GM21825 (cell line): Measurements from ENCODE around the gene PLOD2.
"Not testable (repeated sequence)": the region's sequence is repeated elsewhere in the genome, so short reads cannot be mapped to it uniquely, and the experiment has no call there.

Source experiments
- ATAC-seq: cut with Tn5 transposase; IDR thresholded peaks from one replicate; pipeline ENCODE4 v1.9.1; 2021; ENCODE audit warnings: mild to moderate bottlenecking, moderate library complexity; ENCODE audit not compliant: unreplicated experiment

Gene PLOD2

GRCh38 chr3:146142757-146143156 lies 18.2 kb downstream of the PLOD2 start:
- ATAC-seq: no peak

GRCh38 chr3:146139586-146140110 lies 21.3 kb downstream of the PLOD2 start:
- no peak for ATAC-seq

DNA sequence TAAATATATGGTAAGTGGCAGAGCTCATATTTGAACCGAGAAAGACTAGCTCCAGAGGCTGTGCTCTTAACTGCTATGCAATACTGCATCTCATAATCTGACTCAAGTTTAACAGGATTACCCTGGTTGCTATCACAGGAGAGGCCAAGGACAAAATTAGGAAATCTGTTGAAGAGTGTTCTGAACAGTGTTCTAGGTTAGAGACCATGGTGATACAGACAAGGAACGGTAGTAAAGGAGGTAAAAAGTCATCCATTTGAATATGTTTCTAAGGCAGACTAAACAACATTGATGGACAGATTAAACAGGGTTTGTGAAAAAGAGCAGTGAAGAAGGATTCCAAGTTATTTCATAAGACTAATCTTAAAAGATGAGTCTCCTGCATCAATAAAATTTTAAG lies 22.1 kb downstream of the PLOD2 start:
- ATAC-seq: no peak

- no peak for ATAC-seq
Measured at GRCh38 chr3:146136647-146137046, 24.3 kb downstream of the PLOD2 start.

GRCh38 chr3:146134348-146135117 lies 26.5 kb downstream of the PLOD2 start:
- ATAC-seq: no peak

DNA sequence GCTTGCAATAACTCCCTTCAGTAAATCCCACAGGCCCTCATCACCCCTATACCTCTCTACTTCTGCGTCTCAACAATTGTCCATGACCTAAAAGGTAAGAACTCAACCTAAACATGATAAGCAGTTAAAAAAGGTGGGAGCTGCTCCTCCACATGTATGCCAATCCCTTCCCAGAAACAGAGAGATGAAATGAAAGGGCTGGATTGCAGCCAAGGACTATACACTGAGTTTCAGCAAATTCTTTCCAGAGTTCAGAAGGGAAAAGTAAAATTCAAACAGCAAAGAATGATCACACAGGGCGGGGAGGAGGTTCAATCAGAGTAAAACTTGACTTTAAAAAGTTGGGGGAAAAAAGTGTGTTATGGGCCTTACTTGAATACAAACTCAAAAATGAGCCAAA lies 27.5 kb downstream of the PLOD2 start:
- ATAC-seq: no peak

GRCh38 chr3:146131616-146132410 lies 29.2 kb downstream of the PLOD2 start:
- no peak for ATAC-seq

GRCh38 chr3:146130881-146131371 lies 30.1 kb downstream of the PLOD2 start:
- ATAC-seq: no peak

DNA sequence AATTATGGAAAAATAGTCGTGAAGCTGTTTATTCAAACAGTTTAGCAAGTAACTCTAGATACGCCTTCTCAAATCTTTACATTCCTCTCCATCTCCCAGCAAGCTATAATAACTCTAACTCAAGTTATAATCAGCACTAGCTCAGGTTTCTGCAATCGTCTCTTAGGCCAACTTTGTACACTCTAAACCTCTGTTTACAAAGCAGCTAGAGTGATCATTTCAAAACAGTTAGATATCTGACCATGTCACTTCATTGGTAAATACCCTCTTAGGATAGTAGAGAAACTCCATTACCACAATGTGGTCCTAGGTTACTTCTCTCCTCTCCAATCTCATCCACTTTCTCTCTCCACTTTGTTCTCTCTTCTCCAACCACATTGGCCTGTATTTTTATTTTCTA lies 31.2 kb downstream of the PLOD2 start:
- no peak for ATAC-seq

GRCh38 chr3:146128939-146129338 lies 32.0 kb downstream of the PLOD2 start:
- ATAC-seq: no peak

- ATAC-seq: no peak
Measured at GRCh38 chr3:146128179-146128578, 32.8 kb downstream of the PLOD2 start.

DNA sequence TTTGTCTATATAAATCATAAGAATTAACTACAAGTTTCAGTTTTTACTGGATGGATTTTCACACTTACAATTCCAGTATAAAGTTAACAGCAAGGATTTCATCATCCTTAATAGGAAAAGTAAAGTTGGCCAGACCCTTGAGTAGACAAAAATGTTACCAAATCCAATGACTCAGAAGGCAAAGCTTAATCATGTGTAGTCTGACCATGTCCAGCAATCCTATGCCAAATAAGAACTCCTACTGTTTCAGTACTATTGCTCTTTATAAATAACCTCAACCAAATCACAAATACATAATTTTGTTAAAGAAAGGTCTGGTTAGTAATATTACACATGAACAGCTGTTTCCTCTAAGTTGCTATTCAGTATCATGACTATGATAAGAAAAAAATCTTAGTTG lies 35.0 kb downstream of the PLOD2 start:
- no peak for ATAC-seq

GRCh38 chr3:146124126-146124801 lies 36.7 kb downstream of the PLOD2 start:
- ATAC-seq: no peak

GRCh38 chr3:146117406-146118285 lies 43.3 kb downstream of the PLOD2 start:
- ATAC-seq: no peak

GRCh38 chr3:146115619-146116018 lies 45.4 kb downstream of the PLOD2 start:
- no peak for ATAC-seq

GRCh38 chr3:146113804-146114203 lies 47.2 kb downstream of the PLOD2 start:
- ATAC-seq: not testable (repeated sequence)

GRCh38 chr3:146111337-146111736 lies 49.6 kb downstream of the PLOD2 start:
- no peak for ATAC-seq

DNA sequence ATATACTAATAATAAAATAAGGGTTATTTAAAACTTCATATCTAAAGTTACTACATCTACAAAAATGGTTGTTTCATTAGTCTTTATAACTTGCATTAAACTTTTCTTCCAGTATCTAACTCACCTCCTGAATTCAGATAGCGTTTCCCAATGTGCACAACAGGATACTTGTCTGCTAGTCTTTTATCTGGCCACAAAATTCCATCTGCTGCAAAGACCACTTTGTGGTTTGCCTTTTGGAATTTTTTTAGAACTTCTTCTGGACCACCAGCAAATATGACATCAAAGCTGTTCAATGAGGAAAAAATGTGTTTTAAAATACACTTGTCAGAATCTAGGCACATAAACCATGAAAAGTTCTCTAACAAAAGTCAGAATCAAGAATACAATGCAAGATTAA lies 50.8 kb downstream of the PLOD2 start:
- ATAC-seq: no peak

DNA sequence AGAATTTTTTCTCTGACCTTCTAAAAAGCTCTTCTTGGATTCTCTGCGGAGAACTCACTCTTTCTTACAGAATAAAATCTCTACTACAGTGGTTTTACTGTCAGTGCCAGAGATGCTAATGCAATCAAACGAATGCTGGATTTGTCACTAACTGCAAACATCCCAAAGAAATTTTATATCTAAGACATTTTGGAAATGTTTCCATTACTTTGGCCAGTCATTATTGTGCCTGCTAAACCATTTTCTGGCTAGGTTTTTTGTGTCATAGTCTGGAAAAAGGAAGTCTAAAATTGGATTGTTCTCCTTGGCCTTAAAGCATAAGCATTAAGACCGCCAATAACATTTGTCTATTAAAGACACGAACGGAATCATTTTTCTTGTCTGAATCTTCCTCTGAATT lies 54.0 kb downstream of the PLOD2 start:
- ATAC-seq: no peak

- no peak for ATAC-seq
Measured at GRCh38 chr3:146104068-146104467, 56.9 kb downstream of the PLOD2 start.
